ENCODE data around the gene GNPAT. TPM values are rescaled to one million over a fixed set of nuclear protein-coding genes. Genes with fewer than 3 reads are reported as not detected.

GNPAT gene
- total RNA-seq, 2 donors from 2014 or later: 26.5 to 29.2 TPM

- no peak overlapping the region for H3K27ac ChIP-seq
- ATAC-seq (ENCODE audit: insufficient number of reproducible peaks, low FRiP score, low read depth) (no peak), DNase-seq (ENCODE audit: low spot score) (no peak)
- no peaks in the 10 kb centered on the region for H3K27me3 ChIP-seq (replicated peaks; ENCODE audit: insufficient read depth)
- H3K4me3 ChIP-seq: no peak overlapping the region
- H3K9me3 ChIP-seq: no peaks in the 10 kb centered on the region
- no peak for TF ChIP-seq CTCF (IDR thresholded peaks at IDR 0.05)
- no peaks in the 10 kb centered on the region for H3K4me1 ChIP-seq (ENCODE audit: control insufficient read depth in 1 of 2, low read depth in 2 of 2)
- H3K36me3 ChIP-seq: no peaks in the 10 kb centered on the region
These were observed 27.0 kb upstream of the GNPAT start for GRCh38 chr1:231213831-231214573.

- H3K9me3 ChIP-seq: no peaks in the 10 kb centered on the region
- DNase-seq (ENCODE audit: low spot score) (no peak), ATAC-seq (ENCODE audit: insufficient number of reproducible peaks, low FRiP score, low read depth) (no peak)
- H3K27ac ChIP-seq: no peak overlapping the region
- no peak overlapping the region for H3K4me3 ChIP-seq
- no peaks in the 10 kb centered on the region for H3K27me3 ChIP-seq (replicated peaks; ENCODE audit: insufficient read depth)
- no peaks in the 10 kb centered on the region for H3K4me1 ChIP-seq (ENCODE audit: control insufficient read depth in 1 of 2, low read depth in 2 of 2)
- no peak for TF ChIP-seq CTCF (IDR thresholded peaks at IDR 0.05)
- H3K36me3 ChIP-seq: no peaks in the 10 kb centered on the region
These were observed 25.9 kb upstream of the GNPAT start for GRCh38 chr1:231214918-231215680.

GRCh38 chr1:231215681-231216385, 25.2 kb upstream of the GNPAT start:
- H3K9me3 ChIP-seq: no peaks in the 10 kb centered on the region
- H3K36me3 ChIP-seq: no peaks in the 10 kb centered on the region
- no peak overlapping the region for H3K27ac ChIP-seq
- no peak for ATAC-seq (ENCODE audit: insufficient number of reproducible peaks, low FRiP score, low read depth)
- H3K4me3 ChIP-seq: no peak overlapping the region
- no peaks in the 10 kb centered on the region for H3K27me3 ChIP-seq (replicated peaks; ENCODE audit: insufficient read depth)
- no peak for DNase-seq (ENCODE audit: low spot score)
- TF ChIP-seq CTCF (IDR thresholded peaks at IDR 0.05): no peak
- no peaks in the 10 kb centered on the region for H3K4me1 ChIP-seq (ENCODE audit: control insufficient read depth in 1 of 2, low read depth in 2 of 2)

- H3K4me3 ChIP-seq: no peak overlapping the region
- DNase-seq (ENCODE audit: low spot score) (no peak), ATAC-seq (ENCODE audit: insufficient number of reproducible peaks, low FRiP score, low read depth) (no peak)
- H3K9me3 ChIP-seq: no peaks in the 10 kb centered on the region
- H3K4me1 ChIP-seq (ENCODE audit: control insufficient read depth in 1 of 2, low read depth in 2 of 2): no peaks in the 10 kb centered on the region
- H3K36me3 ChIP-seq: no peaks in the 10 kb centered on the region
- no peak for TF ChIP-seq CTCF (IDR thresholded peaks at IDR 0.05)
- H3K27me3 ChIP-seq (replicated peaks; ENCODE audit: insufficient read depth): no peaks in the 10 kb centered on the region
- no peak overlapping the region for H3K27ac ChIP-seq
These were observed 24.5 kb upstream of the GNPAT start for GRCh38 chr1:231216498-231216897.

GRCh38 chr1:231217056-231217455, 24.0 kb upstream of the GNPAT start:
- Histone ChIP-seq H3K27ac (no peak overlapping the region), H3K9me3 (no peaks in the 10 kb centered on the region), H3K27me3 (replicated peaks; ENCODE audit: insufficient read depth) (no peaks in the 10 kb centered on the region), H3K4me1 (ENCODE audit: control insufficient read depth in 1 of 2, low read depth in 2 of 2) (no peaks in the 10 kb centered on the region), H3K4me3 (no peak overlapping the region), H3K36me3 (no peaks in the 10 kb centered on the region)
- TF ChIP-seq CTCF (IDR thresholded peaks at IDR 0.05): no peak
- no peak for ATAC-seq (ENCODE audit: insufficient number of reproducible peaks, low FRiP score, low read depth)
- no peak for DNase-seq (ENCODE audit: low spot score)

Data from thoracic aorta (tissue), 2 donors.